OCI-LY7 (cell line): Measurements from ENCODE around the gene FOXO6. TPM values are rescaled to one million over a fixed set of nuclear protein-coding genes. Genes with fewer than 3 reads are reported as not detected.

Source experiments
- BruUV-seq: library from RNA; stranded (reverse); fragments of 400-500 nt; replicated peaks from 2 replicates; lab custom pipeline; 2021; lab: Mats Ljungman, UMichigan
- CTCF ChIA-PET: fragments of 300-600 bp; sonication (Branson Sonifier 250); formaldehyde crosslinking; loops from one replicate; lab custom pipeline; 2022; ENCODE audit warnings: antibody characterized with exemption; ENCODE audit not compliant: unreplicated experiment; lab: Charles Lee
- POLR2A ChIA-PET: fragments of 300-600 bp; sonication (Branson Sonifier 250); formaldehyde crosslinking; loops from one replicate; lab custom pipeline; 2022; ENCODE audit warnings: antibody characterized with exemption; lab: Charles Lee
- DNase-seq: peaks from one replicate; pipeline ENCODE4 v3.0.0-alpha.2; 2015; ENCODE audit warnings: low spot score
- H2AFZ ChIP-seq: fragments of 200-600 bp; sonication (generic), shearing (Covaris generic); 2 replicates; pipeline ENCODE4 v1.6.1; 2014; ENCODE audit warnings: mild to moderate bottlenecking, antibody characterized with exemption, low read length, moderate library complexity
- H3K27ac ChIP-seq: fragments of 200-600 bp; sonication (generic); 2 replicates; pipeline ENCODE4 v1.5.1; 2014; ENCODE audit warnings: mixed run types, low read depth, mild to moderate bottlenecking, moderate library complexity, low read length, inconsistent platforms; ENCODE audit not compliant: poor library complexity, severe bottlenecking
- H3K36me3 ChIP-seq: fragments of 200-600 bp; sonication (generic); 2 replicates; pipeline ENCODE4 v1.6.1; 2014; ENCODE audit warnings: mild to moderate bottlenecking, antibody characterized with exemption, low read length, moderate library complexity, mixed read lengths; ENCODE audit not compliant: insufficient read depth
- H3K4me1 ChIP-seq: fragments of 200-600 bp; sonication (generic); 2 replicates; pipeline ENCODE4 v1.5.1; 2014; ENCODE audit warnings: mild to moderate bottlenecking, low read length; ENCODE audit not compliant: insufficient read depth, poor library complexity, severe bottlenecking
- H3K4me2 ChIP-seq: fragments of 200-600 bp; sonication (generic); 2 replicates; pipeline ENCODE4 v1.6.1; 2014; ENCODE audit warnings: mild to moderate bottlenecking, low read length
- H3K4me3 ChIP-seq: fragments of 200-600 bp; sonication (generic); 2 replicates; pipeline ENCODE4 v1.5.1; 2014; ENCODE audit warnings: mild to moderate bottlenecking, low read depth, low read length; ENCODE audit not compliant: poor library complexity, severe bottlenecking
- H3K79me2 ChIP-seq: fragments of 200-600 bp; sonication (generic); 2 replicates; pipeline ENCODE4 v1.6.1; 2016; ENCODE audit warnings: low read depth, mild to moderate bottlenecking, low read length, moderate library complexity, mixed read lengths; ENCODE audit not compliant: insufficient read depth
- H3K9me2 ChIP-seq: fragments of 200-600 bp; sonication (generic); 2 replicates; pipeline ENCODE4 v1.6.1; 2016; ENCODE audit warnings: mild to moderate bottlenecking, low read length, mixed read lengths; ENCODE audit not compliant: insufficient read depth
- H3K9me3 ChIP-seq: fragments of 200-600 bp; sonication (generic); 2 replicates; pipeline ENCODE4 v1.6.1; 2014; ENCODE audit warnings: mild to moderate bottlenecking, mixed run types, low read length, mixed read lengths
- H4K20me1 ChIP-seq: fragments of 200-600 bp; sonication (generic); 2 replicates; pipeline ENCODE4 v1.6.1; 2014; ENCODE audit warnings: mild to moderate bottlenecking, antibody characterized with exemption, low read length, moderate library complexity, mixed read lengths; ENCODE audit not compliant: insufficient read depth
- EZH2phosphoT487 ChIP-seq: fragments of 200-600 bp; sonication (generic); IDR thresholded peaks from 2 replicates; pipeline ENCODE4 v1.6.1; 2018; ENCODE audit warnings: low read depth, borderline replicate concordance, mild to moderate bottlenecking, mixed run types, antibody characterized with exemption, low read length, moderate library complexity, mixed read lengths
- intact Hi-C: fragments of 100-400 bp; cut with micrococcal nuclease; formaldehyde crosslinking; loops from one replicate; pipeline ENCODE4 v1.10.0; 2022; ENCODE audit not compliant: unreplicated experiment
- total RNA-seq, 2 experiments: library from RNA; depleted of rRNA in 1 of 2; stranded (reverse); fragments of >200 nt in 1 of 2; shearing (Covaris generic) in 1 of 2; gene quantifications; 2 replicates each; pipeline ENCODE4 v1.2.3, GENCODE V29; 2014 to 2022
- TF ChIP-seq, protein P1 (sequence below): fragments of 200-600 bp; sonication (generic); conservative IDR thresholded peaks from 2 replicates; pipeline ENCODE4 v1.5.1; 2014; ENCODE audit warnings: mild to moderate bottlenecking, antibody characterized with exemption, low read length, moderate library complexity, mixed read lengths

Gene FOXO6
- total RNA-seq, 2 experiments from 2014 or later: not detected

DNA sequence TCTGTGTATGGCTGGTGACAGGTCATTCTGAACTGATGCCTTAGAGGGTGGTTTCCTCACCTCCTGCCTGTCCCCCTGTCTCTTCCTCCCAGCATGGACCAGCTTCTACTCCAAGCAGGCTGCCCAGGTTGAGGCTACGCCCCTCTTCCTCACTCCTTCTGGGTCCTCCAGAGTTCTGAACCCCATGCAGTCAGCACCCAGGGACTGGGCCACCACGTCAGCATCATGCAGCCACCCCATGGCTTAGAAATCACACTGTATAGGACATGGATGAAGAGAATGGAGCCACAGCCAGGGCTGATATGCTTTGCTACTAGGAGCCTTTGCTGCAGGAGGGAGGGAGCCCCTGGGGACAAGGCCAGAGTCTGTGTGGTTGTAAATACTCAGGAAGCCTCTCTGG lies 8.3 kb downstream of the FOXO6 start:
- Histone ChIP-seq H4K20me1 (no peaks in the 10 kb centered on the region), H3K9me2 (no peaks in the 10 kb centered on the region), H3K36me3 (no peaks in the 10 kb centered on the region), H3K79me2 (no peaks in the 10 kb centered on the region), H3K9me3 (no peaks in the 10 kb centered on the region), H3K27ac (no peak overlapping the region), H3K4me2 (no peak overlapping the region), H3K4me3 (no peak overlapping the region), H3K4me1 (peaks cover 3% of the 10 kb centered on the region), H2AFZ (no peak overlapping the region)
- TF ChIP-seq EZH2phosphoT487: no peak
- TF ChIP-seq, protein P1, sequence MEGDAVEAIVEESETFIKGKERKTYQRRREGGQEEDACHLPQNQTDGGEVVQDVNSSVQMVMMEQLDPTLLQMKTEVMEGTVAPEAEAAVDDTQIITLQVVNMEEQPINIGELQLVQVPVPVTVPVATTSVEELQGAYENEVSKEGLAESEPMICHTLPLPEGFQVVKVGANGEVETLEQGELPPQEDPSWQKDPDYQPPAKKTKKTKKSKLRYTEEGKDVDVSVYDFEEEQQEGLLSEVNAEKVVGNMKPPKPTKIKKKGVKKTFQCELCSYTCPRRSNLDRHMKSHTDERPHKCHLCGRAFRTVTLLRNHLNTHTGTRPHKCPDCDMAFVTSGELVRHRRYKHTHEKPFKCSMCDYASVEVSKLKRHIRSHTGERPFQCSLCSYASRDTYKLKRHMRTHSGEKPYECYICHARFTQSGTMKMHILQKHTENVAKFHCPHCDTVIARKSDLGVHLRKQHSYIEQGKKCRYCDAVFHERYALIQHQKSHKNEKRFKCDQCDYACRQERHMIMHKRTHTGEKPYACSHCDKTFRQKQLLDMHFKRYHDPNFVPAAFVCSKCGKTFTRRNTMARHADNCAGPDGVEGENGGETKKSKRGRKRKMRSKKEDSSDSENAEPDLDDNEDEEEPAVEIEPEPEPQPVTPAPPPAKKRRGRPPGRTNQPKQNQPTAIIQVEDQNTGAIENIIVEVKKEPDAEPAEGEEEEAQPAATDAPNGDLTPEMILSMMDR: no peak
- POLR2A ChIA-PET: interaction anchor here (0.6 kb wide), 1 partner anchor 8 kb away, joined by 5 read pairs; the partner anchor contains the start of gene FOXO6
- intact Hi-C loops: loop anchor here (10.0 kb wide), 1 partner anchor 45 kb away; no protein-coding TSS in a partner anchor
- DNase-seq: no peak
- CTCF ChIA-PET: no interaction called here
- no TSS peak for BruUV-seq

DNA sequence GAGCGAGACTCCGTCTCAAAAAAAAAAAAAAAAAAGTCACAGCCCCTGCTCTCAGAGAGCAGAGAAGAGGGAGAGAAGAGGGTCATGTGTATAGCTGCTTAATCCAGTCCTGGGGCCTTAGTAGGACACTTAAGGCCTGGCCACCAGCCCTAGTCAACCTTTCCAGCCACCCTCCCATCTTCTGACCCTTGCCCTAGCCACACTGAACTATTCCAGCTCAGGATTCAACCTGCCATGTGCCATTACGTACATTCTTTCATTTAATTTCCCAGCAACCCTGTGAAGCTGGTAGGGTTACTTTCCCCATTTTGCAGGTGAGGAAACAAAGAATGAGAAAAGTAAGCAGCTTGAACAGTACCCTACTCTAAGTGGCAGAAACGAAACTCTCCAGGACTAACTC lies 9.0 kb downstream of the FOXO6 start:
- H3K36me3 ChIP-seq: no peaks in the 10 kb centered on the region
- ChIA-PET POLR2A (no interaction called here), CTCF (interaction anchor here (0.6 kb wide), 1 partner anchor 210 kb away, joined by 3 read pairs; no protein-coding TSS in a partner anchor)
- H3K79me2 ChIP-seq: no peaks in the 10 kb centered on the region
- BruUV-seq: no TSS peak
- H3K9me2 ChIP-seq: no peaks in the 10 kb centered on the region
- H3K9me3 ChIP-seq: no peaks in the 10 kb centered on the region
- H3K4me2 ChIP-seq: no peak overlapping the region
- no peak overlapping the region for H2AFZ ChIP-seq
- no peaks in the 10 kb centered on the region for H4K20me1 ChIP-seq
- no peak overlapping the region for H3K4me3 ChIP-seq
- TF ChIP-seq, protein P1: no peak
- no peak for TF ChIP-seq EZH2phosphoT487
- peaks cover 3% of the 10 kb centered on the region for H3K4me1 ChIP-seq
- DNase-seq: no peak
- H3K27ac ChIP-seq: no peak overlapping the region
- intact Hi-C loops: no loop called here

DNA sequence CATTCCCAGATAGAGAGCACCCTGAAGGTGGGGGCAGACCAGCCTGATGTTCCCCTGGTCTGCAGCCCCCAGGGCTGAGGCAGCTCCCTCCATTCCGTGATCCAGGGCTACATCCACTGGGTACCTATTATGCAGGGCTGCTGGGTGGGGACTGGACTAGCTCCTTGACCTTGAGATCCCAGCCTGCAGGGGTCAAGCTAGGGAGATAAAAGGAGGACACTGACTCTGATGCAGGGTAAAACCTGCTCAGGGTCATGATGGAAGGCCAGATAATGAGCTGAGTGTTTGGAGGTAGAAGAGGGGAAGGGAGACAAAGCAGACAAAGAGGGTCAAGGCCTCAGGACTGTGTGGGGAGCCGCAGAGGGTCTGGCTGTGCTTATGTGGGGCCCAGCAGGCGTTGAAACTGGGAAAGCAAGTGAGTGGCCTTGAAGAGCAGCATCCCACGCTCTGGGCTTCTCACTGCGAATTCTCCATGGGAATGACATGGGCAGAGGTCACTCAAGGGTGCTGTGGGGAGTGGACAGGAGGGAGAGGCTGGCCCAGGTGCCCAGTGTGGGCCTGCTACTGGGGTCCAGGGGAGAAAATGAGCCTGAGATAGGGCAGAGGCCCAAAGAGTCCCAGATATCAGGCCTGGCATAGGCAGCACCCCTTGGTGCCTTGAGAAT lies 9.7 kb downstream of the FOXO6 start:
- BruUV-seq: no TSS peak
- Histone ChIP-seq H2AFZ (no peak overlapping the region), H3K79me2 (no peaks in the 10 kb centered on the region), H3K9me3 (no peaks in the 10 kb centered on the region), H3K4me2 (no peak overlapping the region), H3K36me3 (no peaks in the 10 kb centered on the region), H3K4me1 (peaks cover 3% of the 10 kb centered on the region), H3K27ac (no peak overlapping the region), H3K4me3 (no peak overlapping the region), H4K20me1 (no peaks in the 10 kb centered on the region), H3K9me2 (no peaks in the 10 kb centered on the region)
- POLR2A ChIA-PET: no interaction called here
- DNase-seq: no peak
- intact Hi-C loops: no loop called here
- no peak for TF ChIP-seq EZH2phosphoT487
- TF ChIP-seq, protein P1: no peak
- CTCF ChIA-PET: no interaction called here
